22Rv1 (cell line): Measurements from ENCODE around the gene SMAD6.
A peak's percentile ranks its signal among the peaks of the same experiment; 100 is the strongest.

Experiments used
- H3K27ac ChIP-seq: fragments of 450-650 bp; 2 replicates; pipeline ENCODE4 v1.5.1; 2017
- ZFX ChIP-seq: fragments of 450-650 bp; IDR thresholded peaks from 2 replicates; pipeline ENCODE4 v1.6.1; 2017; ENCODE audit warnings: antibody characterized with exemption, borderline replicate concordance
- TF ChIP-seq, protein P1 (sequence below): fragments of 450-650 bp; IDR thresholded peaks from 2 replicates; pipeline ENCODE4 v1.5.1; 2017; ENCODE audit warnings: mild to moderate bottlenecking

Gene SMAD6

DNA sequence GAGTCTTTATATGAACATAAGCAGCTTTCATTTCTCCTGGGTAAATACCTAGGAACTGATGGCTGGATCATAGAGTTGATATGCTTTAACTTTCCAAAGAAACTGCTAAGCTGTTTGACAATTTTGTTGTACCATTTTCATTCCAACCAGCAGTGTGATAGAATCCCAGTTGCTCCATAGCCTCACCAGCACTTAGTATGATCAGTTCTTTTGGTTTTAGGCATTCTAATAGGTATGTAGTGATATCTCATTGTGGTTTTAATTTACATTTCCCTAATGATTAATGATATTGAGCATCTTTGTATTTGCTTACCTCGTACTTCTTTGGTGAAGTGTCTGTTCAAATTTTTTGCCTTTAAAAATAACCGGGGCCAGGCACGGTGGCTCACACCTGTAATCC is 38.4 kb upstream of the SMAD6 start:
- TF ChIP-seq, protein P1, sequence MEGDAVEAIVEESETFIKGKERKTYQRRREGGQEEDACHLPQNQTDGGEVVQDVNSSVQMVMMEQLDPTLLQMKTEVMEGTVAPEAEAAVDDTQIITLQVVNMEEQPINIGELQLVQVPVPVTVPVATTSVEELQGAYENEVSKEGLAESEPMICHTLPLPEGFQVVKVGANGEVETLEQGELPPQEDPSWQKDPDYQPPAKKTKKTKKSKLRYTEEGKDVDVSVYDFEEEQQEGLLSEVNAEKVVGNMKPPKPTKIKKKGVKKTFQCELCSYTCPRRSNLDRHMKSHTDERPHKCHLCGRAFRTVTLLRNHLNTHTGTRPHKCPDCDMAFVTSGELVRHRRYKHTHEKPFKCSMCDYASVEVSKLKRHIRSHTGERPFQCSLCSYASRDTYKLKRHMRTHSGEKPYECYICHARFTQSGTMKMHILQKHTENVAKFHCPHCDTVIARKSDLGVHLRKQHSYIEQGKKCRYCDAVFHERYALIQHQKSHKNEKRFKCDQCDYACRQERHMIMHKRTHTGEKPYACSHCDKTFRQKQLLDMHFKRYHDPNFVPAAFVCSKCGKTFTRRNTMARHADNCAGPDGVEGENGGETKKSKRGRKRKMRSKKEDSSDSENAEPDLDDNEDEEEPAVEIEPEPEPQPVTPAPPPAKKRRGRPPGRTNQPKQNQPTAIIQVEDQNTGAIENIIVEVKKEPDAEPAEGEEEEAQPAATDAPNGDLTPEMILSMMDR = no peak
- no peak for TF ChIP-seq ZFX
- no peak overlapping the region for H3K27ac ChIP-seq

DNA sequence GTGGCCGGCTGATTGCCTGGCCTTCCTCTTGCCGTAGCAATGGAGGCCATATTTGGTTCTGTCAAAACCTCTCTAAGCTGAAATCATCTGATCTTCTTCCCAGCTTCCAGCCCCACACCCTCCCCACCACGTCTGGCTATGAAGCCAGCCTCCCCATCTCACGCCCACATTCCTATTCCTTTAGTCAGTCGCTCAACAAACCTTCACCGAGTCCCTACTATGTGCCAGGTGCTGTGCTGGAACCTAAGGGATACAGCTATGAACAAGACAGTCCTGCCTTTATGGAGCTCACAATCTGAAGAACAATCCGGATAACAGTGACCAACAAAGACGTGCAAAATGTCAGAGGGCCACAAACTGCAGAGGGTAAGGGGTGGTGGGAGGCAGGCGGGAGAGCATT is 31.9 kb upstream of the SMAD6 start:
- no peak for TF ChIP-seq ZFX
- TF ChIP-seq, protein P1 = no peak
- no peak overlapping the region for H3K27ac ChIP-seq

DNA sequence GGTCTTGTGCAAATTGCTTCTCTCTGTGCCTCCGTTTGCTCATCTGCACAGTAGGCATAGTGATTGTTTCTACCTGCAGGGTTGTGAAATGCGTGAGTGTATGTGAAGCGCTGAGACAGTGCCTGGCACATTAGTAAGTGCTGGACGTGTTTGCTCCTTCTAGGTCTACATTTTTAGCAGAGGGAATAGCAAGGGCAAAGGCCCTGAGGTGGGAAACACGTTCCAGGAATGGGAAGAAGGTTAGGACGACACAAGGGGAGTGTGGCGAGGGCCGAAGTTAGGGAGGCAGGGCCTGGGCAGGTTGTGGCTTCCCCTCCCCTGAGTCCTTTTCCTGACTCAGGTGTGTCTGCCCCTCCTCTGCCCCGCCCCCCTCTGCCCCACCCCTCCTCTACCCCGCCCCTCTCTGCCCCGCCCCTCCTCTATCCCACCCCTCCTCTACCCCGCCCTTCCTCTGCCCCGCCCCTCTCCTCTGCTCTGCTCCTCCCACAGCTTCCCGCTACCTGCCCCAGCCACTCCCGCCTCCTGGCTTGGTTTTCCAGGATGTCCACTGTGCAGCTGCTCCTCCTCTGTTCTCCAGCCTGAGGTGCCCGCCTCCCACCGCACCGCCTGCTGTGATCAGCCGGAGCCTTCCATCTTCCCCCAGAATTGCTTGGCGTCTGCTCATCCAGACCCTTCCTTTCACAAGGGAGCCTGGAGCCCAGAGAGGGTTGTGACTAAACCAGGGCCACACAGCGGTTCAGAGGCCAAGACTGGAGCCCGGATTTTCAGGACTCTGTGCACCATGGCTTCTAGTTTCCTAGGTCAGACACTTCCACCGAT is 31.1 kb upstream of the SMAD6 start:
- TF ChIP-seq, protein P1 = no peak
- no peak for TF ChIP-seq ZFX
- H3K27ac ChIP-seq = peak overlapping the region; percentile 93

DNA sequence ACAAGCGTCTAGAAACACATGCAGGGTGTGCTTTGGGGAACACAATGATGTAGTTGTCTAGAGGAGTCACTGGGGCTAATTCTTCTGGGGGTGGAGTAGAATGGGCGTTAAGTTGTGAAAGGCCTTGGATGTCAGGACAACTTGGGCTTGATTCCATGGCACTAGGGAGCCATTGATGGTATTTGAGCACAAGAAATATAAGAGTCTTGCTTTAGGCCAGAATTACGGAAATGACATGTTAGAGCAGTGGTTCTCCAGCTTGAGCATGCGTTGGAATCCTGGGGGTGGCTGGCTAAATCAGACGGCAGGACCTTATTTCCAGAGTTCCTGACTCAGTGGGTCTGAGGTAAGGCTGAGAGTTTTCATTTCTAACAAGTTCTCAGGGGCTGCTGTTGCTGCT is 29.2 kb upstream of the SMAD6 start:
- TF ChIP-seq, protein P1 = no peak
- no peak for TF ChIP-seq ZFX
- H3K27ac ChIP-seq = peak overlapping the region; percentile 93

DNA sequence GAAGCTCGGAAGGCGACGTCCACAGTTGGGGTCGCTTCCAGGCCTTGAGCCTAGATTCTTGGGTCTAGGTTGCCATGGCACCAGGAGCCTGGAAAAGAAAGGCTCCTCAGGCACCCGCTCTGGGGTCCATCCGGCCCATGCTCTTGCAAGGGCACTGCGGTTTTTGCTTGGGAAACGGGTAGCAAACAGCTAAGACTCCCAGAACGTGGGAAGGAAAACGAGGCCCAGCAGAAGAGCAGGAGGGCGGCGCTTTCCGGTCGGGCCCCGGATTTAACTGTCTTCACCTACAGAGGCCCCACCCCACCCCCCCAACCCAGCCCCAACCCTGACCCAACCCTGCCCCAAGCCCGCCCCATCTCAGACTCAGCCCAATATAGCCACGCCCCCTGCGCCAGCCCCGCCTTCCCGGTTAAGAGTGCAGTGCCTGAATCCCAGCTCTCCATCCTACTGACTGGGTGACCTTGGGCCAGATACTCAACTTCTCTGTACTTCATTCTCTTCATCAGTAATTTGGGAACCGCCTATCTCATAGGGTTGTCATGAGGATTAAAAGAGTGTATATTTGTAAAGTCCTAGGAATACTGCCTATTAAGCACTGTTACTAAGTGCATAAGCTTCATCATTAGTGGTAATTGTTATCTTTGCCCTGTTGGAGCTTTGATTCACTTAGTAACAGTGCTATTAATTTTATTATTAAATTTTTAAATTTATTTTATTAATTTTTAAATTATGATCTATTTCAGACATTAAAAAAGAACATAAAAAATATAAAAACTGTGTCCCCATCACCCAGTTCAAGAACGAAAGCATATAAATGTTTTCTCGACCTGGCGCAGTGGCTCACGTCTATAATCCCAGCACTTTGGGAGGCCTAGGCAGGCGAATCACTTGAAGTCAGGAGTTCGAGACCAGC is 28.4 kb upstream of the SMAD6 start:
- TF ChIP-seq ZFX = no peak
- TF ChIP-seq, protein P1 = no peak
- peak overlapping the region; percentile 93 for H3K27ac ChIP-seq

DNA sequence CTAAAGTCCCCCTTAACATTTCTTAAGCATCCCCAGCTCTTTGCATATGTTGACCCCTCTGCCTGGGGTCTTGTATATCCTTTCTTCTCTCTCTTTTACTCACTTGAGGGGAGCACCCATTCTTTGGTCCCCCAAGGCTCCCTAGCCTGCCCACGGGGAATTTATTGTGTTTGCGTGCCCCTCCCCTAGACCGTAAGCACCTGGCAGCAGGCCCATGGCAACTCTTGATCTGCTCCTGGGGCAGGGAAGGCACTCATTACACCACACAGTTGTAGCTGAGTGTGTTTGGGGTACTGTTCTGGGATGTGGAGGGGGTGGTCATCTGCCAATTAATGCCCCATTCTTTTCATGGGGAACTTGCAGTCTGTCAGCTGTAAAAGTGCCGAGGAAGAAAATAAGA is 27.3 kb upstream of the SMAD6 start:
- H3K27ac ChIP-seq = no peak overlapping the region
- TF ChIP-seq ZFX = no peak
- TF ChIP-seq, protein P1 = no peak

DNA sequence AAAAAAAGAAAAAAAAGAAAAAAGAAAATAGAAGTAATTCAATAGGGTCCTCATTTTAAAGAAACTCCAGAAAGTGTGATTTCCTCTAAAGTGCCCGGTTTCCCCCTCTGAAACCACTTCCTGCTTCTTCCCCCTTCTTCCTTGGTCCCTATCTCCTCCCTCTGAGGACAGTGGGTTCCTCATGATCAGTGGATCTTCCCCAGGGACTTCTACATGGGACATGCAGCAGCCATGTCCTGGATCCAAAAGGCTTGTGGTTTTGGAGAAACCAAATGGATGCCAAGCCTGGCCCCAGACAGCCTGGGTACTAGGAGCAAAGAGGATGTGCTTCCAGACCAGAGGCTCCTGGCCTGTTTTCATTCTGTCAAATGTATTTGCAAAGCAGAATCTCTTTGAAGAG is 26.6 kb upstream of the SMAD6 start:
- no peak overlapping the region for H3K27ac ChIP-seq
- no peak for TF ChIP-seq ZFX
- TF ChIP-seq, protein P1 = no peak
